K562 (cell line): ENCODE results near the gene UBA7. TPM values are rescaled to one million over a fixed set of nuclear protein-coding genes. Genes with fewer than 3 reads are reported as not detected.

Experiments used
- CTBP1 ChIP-seq: fragments of 450-650 bp; IDR thresholded peaks from 2 replicates; pipeline ENCODE4 v1.6.1; 2016; ENCODE audit warnings: borderline replicate concordance
- FUS ChIP-seq: fragments of 200-400 bp; formaldehyde crosslinking; optimal IDR thresholded peaks from 2 replicates; pipeline ENCODE3; 2017; ENCODE audit warnings: low read depth, low read length
- HSF4 ChIP-seq: fragments of 250-450 bp; sonication (Bioruptor Pico); IDR thresholded peaks from 2 replicates; pipeline ENCODE4 v2.1.2; 2022; ENCODE audit warnings: mild to moderate bottlenecking, moderate library complexity, borderline replicate concordance
- NRF1 ChIP-seq, 2 experiments: fragments of 450-650 bp; IDR thresholded peaks in 1 of 2; conservative IDR thresholded peaks in 1 of 2; 2 replicates each; pipeline ENCODE4 v1.6.1; 2014; ENCODE audit warnings: mild to moderate bottlenecking in 2 of 2
- POLR2H ChIP-seq: IDR thresholded peaks from 2 replicates; pipeline ENCODE4 v1.6.1; 2016; ENCODE audit warnings: missing genetic modification characterization, low read depth, mild to moderate bottlenecking, control low read depth, missing compliant biosample characterization, moderate library complexity
- SOX6 ChIP-seq: fragments of 450-650 bp; IDR thresholded peaks from 2 replicates; pipeline ENCODE4 v1.6.1; 2014; ENCODE audit warnings: mild to moderate bottlenecking
- TAF1 ChIP-seq: IDR thresholded peaks from 2 replicates; pipeline ENCODE4 v1.6.1; 2011; ENCODE audit warnings: mild to moderate bottlenecking, low read length, moderate library complexity; ENCODE audit not compliant: insufficient read depth, control insufficient read depth, severe bottlenecking; ENCODE audit errors: extremely low read depth
- TCF3 ChIP-seq: sonication (generic); formaldehyde crosslinking; IDR thresholded peaks from 2 replicates; pipeline ENCODE4 v1.4.0; 2020; ENCODE audit warnings: mild to moderate bottlenecking, missing genetic modification reagents
- ZNF592 ChIP-seq: fragments of 450-650 bp; IDR thresholded peaks from 2 replicates; pipeline ENCODE4 v1.6.1; 2017; ENCODE audit warnings: antibody characterized with exemption, mild to moderate bottlenecking
- ZNF717 ChIP-seq: fragments of 250-450 bp; sonication (Bioruptor Pico); IDR thresholded peaks from 2 replicates; pipeline ENCODE4 v1.5.0; 2021
- ZSCAN29 ChIP-seq: fragments of 450-650 bp; IDR thresholded peaks from 2 replicates; pipeline ENCODE4 v1.6.1; 2017
- polyA plus RNA-seq, 8 experiments: library from polyadenylated mRNA; depleted of rRNA in 4 of 8; stranded (reverse) in 5 of 8; unstranded in 3 of 8; fragments of >200 nt; fragmentation: Nextera tagmentation in 2 of 8; fragmentation: Illumina TruSeq in 1 of 8; extraction: Ambion mirVana in 2 of 8; extraction: Trizol in 1 of 8; gene quantifications; 2 replicates each; pipeline versions ENCODE4 v1.2.1 to v1.2.3, GENCODE V29; 2011 to 2014; ENCODE audit warnings: inconsistent platforms in 1 of 8, missing spikeins in 1 of 8
- total RNA-seq, 7 experiments: library from RNA; depleted of rRNA in 6 of 7; stranded (reverse); fragments of >200 nt in 6 of 7; fragmentation: Illumina TruSeq in 2 of 7; extraction: Trizol in 2 of 7; gene quantifications; 2 replicates each; pipeline versions ENCODE4 v1.2.1 to v1.2.3, GENCODE V29; 2011 to 2021; ENCODE audit warnings: low replicate concordance in 1 of 7
- TF ChIP-seq, protein P1 (sequence below): fragments of 250-450 bp; sonication (Bioruptor Pico); IDR thresholded peaks from 2 replicates; pipeline ENCODE4 v1.9.0; 2021; ENCODE audit warnings: mild to moderate bottlenecking, inconsistent platforms
- TF ChIP-seq, protein P2 (sequence below): sonication (generic); formaldehyde crosslinking; IDR thresholded peaks from 2 replicates; pipeline ENCODE4 v1.8.0; 2023; ENCODE audit warnings: missing genetic modification reagents, mild to moderate bottlenecking, borderline replicate concordance

Gene UBA7
- total and polyA plus RNA-seq, 9 of the 15 experiments (the other 6 are each of a cell fraction or from before 2014, with no cell fraction given), result 0.17 to 3.3 (median 2.0) TPM

GRCh38 chr3:49856181-49857005, 42.6 kb upstream of the UBA7 start, which contains the start of gene TRAIP (continued):
- TF ChIP-seq, protein P1, sequence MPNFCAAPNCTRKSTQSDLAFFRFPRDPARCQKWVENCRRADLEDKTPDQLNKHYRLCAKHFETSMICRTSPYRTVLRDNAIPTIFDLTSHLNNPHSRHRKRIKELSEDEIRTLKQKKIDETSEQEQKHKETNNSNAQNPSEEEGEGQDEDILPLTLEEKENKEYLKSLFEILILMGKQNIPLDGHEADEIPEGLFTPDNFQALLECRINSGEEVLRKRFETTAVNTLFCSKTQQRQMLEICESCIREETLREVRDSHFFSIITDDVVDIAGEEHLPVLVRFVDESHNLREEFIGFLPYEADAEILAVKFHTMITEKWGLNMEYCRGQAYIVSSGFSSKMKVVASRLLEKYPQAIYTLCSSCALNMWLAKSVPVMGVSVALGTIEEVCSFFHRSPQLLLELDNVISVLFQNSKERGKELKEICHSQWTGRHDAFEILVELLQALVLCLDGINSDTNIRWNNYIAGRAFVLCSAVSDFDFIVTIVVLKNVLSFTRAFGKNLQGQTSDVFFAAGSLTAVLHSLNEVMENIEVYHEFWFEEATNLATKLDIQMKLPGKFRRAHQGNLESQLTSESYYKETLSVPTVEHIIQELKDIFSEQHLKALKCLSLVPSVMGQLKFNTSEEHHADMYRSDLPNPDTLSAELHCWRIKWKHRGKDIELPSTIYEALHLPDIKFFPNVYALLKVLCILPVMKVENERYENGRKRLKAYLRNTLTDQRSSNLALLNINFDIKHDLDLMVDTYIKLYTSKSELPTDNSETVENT (CRISPR knock-in tag), result no peak
- TF ChIP-seq ZNF717 (CRISPR knock-in tag) (no peak), NRF1 (conservative IDR thresholded peaks at IDR 0.05 in 1 of 2, IDR thresholded peaks at IDR 0.05 in 1 of 2) (peak; percentile 36 to 53; a peak in 3 of 4 replicates), ZSCAN29 (no peak), HSF4 (CRISPR knock-in tag) (no peak), TCF3 (CRISPR knock-in tag) (no peak), SOX6 (peak; percentile 11; the same call in 1 of the 2 replicates), CTBP1 (no peak), FUS (no peak), ZNF592 (no peak), POLR2H (tag) (peak; percentile 49; the same call in 1 of the 2 replicates), TAF1 (peak; percentile 35)
- TF ChIP-seq, protein P2, sequence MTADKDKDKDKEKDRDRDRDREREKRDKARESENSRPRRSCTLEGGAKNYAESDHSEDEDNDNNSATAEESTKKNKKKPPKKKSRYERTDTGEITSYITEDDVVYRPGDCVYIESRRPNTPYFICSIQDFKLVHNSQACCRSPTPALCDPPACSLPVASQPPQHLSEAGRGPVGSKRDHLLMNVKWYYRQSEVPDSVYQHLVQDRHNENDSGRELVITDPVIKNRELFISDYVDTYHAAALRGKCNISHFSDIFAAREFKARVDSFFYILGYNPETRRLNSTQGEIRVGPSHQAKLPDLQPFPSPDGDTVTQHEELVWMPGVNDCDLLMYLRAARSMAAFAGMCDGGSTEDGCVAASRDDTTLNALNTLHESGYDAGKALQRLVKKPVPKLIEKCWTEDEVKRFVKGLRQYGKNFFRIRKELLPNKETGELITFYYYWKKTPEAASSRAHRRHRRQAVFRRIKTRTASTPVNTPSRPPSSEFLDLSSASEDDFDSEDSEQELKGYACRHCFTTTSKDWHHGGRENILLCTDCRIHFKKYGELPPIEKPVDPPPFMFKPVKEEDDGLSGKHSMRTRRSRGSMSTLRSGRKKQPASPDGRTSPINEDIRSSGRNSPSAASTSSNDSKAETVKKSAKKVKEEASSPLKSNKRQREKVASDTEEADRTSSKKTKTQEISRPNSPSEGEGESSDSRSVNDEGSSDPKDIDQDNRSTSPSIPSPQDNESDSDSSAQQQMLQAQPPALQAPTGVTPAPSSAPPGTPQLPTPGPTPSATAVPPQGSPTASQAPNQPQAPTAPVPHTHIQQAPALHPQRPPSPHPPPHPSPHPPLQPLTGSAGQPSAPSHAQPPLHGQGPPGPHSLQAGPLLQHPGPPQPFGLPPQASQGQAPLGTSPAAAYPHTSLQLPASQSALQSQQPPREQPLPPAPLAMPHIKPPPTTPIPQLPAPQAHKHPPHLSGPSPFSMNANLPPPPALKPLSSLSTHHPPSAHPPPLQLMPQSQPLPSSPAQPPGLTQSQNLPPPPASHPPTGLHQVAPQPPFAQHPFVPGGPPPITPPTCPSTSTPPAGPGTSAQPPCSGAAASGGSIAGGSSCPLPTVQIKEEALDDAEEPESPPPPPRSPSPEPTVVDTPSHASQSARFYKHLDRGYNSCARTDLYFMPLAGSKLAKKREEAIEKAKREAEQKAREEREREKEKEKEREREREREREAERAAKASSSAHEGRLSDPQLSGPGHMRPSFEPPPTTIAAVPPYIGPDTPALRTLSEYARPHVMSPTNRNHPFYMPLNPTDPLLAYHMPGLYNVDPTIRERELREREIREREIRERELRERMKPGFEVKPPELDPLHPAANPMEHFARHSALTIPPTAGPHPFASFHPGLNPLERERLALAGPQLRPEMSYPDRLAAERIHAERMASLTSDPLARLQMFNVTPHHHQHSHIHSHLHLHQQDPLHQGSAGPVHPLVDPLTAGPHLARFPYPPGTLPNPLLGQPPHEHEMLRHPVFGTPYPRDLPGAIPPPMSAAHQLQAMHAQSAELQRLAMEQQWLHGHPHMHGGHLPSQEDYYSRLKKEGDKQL (CRISPR knock-in tag), result no peak
